Testis (tissue), 2 donors: Measurements from ENCODE around the gene ARHGAP30.

Experiments used
- CTCF ChIP-seq, 3 experiments: fragments of 450-650 bp in 2 of 3; fragments of 200-600 bp in 1 of 3; sonication (generic) in 1 of 3; IDR thresholded peaks; one replicate each; pipeline ENCODE4 v1.5.1; 2016 to 2019; ENCODE audit warnings: antibody characterized with exemption in 3 of 3, mild to moderate bottlenecking in 2 of 3, moderate library complexity in 1 of 3
- POLR2A ChIP-seq: fragments of 450-650 bp; IDR thresholded peaks from one replicate; pipeline ENCODE4 v1.6.1; 2017; ENCODE audit warnings: antibody characterized with exemption, mild to moderate bottlenecking, moderate library complexity

- TF ChIP-seq CTCF (IDR thresholded peaks at IDR 0.05) (no peak), POLR2A (peak; percentile 90)
These were observed 23.7 kb downstream of the ARHGAP30 start, which contains the start of gene USF1 for GRCh38 chr1:161045736-161046604.
